ENCODE data around the gene CYLC2.
A peak's percentile ranks its signal among the peaks of the same experiment; 100 is the strongest.

CYLC2 gene

DNA sequence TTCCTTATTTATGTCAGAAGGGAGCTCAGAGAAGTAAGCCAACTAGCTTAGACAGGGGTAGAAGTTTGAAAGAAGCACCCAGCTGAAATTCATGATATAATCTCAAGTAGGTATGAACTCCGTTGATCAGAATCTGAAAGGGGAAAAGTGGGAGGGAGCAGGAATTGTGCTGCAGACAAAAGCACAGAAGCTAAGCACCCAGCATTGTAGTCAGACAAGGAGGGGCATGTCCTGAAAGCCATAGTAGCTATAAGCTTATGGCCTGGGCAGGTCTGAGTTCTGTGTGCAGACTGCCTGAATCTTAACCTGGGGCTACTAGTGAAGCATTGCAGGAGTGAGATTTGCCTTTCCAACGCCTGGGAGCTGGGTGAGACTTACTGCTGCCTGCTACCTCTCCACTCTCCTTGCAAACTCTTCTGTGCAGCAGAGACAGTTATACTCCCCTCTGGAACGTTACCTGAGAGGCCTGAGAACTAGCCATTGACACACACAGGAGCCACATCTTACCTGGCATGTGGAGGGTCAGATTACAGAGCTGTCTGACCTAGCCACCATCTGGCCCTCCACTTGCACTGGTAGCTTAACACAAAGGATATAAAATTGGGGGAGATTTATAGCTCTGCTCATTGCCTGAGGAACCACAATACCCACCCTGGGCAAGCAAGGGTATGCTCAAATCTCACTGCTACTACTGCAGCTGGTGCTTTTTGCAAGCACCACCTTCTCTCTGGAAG, 9.8 kb upstream of the CYLC2 start:
- H3K4me3 ChIP-seq (ENCODE audit: low read length) = no peak overlapping the region
- TF ChIP-seq, protein P1, sequence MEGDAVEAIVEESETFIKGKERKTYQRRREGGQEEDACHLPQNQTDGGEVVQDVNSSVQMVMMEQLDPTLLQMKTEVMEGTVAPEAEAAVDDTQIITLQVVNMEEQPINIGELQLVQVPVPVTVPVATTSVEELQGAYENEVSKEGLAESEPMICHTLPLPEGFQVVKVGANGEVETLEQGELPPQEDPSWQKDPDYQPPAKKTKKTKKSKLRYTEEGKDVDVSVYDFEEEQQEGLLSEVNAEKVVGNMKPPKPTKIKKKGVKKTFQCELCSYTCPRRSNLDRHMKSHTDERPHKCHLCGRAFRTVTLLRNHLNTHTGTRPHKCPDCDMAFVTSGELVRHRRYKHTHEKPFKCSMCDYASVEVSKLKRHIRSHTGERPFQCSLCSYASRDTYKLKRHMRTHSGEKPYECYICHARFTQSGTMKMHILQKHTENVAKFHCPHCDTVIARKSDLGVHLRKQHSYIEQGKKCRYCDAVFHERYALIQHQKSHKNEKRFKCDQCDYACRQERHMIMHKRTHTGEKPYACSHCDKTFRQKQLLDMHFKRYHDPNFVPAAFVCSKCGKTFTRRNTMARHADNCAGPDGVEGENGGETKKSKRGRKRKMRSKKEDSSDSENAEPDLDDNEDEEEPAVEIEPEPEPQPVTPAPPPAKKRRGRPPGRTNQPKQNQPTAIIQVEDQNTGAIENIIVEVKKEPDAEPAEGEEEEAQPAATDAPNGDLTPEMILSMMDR (conservative IDR thresholded peaks at IDR 0.05; ENCODE audit: low read depth, low read length) = no peak

DNA sequence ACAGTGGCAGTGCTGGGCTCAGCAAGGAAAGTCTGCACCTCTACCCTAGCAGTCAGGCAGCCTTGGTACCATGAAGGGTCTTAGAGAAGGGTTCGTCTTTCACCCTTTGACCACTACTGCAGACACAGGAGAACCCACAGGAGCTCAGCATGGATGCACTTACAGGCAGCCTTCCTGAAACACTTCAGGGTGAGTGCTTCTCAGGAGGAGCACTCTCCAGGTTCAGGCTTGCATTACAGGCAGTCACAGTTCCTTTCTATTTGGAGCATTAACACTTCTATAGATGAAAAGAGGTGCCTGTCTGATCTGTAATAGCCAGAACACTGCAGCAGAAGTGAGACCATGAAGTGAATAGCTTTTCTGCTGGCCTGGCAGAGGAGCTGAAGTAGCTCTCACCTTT, 8.7 kb upstream of the CYLC2 start:
- H3K4me3 ChIP-seq (ENCODE audit: low read length) = no peak overlapping the region
- TF ChIP-seq, protein P1 (conservative IDR thresholded peaks at IDR 0.05; ENCODE audit: low read depth, low read length) = no peak
- no peak for DNase-seq (ENCODE audit: low read depth)

More for the DNA sequence above, 9.8 kb upstream of the CYLC2 start:
- DNase-seq (ENCODE audit: low read depth) = no peak

DNA sequence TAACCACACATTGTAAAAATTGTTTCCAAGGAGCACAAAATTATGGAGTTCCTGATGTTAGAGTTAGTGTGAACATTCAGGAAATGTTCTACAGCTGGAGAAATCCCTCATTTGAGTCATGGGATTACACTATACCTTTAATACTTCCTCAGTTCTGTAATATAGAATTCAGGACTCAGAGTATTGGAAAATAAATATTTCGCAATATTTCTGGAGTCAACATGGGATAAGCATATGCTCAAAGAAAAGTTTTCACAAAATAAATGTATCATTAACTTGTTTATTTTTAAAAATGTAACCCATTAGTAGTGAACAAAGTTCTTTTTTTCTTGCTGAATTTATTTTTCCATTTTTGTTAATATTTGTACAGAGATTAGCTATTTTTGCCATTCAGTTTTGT, 8.6 kb downstream of the CYLC2 start:
- no peak for DNase-seq (ENCODE audit: low read depth)
- TF ChIP-seq, protein P1 (conservative IDR thresholded peaks at IDR 0.05; ENCODE audit: low read depth, low read length) = no peak
- no peak overlapping the region for H3K4me3 ChIP-seq (ENCODE audit: low read length)

DNA sequence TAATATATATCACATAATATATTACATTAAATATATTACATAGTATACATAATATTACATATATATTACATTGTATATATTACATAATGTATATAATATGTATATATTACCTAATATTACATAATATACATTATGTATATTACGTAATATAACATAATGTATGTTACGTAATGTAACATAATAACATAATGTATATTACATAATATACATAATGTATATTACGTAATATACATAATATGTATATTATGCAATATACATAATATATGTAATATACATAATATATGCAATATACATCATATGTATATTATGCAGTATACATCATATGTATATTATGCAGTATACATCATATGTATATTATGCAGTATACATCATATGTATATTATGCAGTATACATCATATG, 19.1 kb downstream of the CYLC2 start:
- TF ChIP-seq, protein P1 (conservative IDR thresholded peaks at IDR 0.05; ENCODE audit: low read depth, low read length) = no peak
- DNase-seq (ENCODE audit: low read depth) = no peak
- no peak overlapping the region for H3K4me3 ChIP-seq (ENCODE audit: low read length)

DNA sequence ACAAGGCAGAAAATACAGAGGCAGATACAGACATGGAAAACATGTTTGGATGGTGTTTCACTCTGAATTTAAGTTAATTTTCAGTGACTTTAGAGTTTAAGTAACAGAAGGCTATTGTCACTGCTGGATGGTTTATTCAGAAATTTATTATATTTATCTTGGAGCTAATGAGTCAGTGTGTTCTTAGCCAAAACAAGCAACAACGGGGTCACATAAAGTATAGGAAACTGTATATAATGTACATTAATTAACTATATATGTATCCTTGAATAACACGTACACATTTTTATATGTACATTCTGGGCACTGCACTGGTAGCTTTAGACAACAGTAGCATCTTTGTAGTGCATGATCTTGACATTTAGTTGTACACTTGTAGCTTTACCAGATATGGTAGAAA, 30.7 kb downstream of the CYLC2 start:
- H3K4me3 ChIP-seq (ENCODE audit: low read length) = no peak overlapping the region
- no peak for DNase-seq (ENCODE audit: low read depth)
- TF ChIP-seq, protein P1 (conservative IDR thresholded peaks at IDR 0.05; ENCODE audit: low read depth, low read length) = no peak

DNA sequence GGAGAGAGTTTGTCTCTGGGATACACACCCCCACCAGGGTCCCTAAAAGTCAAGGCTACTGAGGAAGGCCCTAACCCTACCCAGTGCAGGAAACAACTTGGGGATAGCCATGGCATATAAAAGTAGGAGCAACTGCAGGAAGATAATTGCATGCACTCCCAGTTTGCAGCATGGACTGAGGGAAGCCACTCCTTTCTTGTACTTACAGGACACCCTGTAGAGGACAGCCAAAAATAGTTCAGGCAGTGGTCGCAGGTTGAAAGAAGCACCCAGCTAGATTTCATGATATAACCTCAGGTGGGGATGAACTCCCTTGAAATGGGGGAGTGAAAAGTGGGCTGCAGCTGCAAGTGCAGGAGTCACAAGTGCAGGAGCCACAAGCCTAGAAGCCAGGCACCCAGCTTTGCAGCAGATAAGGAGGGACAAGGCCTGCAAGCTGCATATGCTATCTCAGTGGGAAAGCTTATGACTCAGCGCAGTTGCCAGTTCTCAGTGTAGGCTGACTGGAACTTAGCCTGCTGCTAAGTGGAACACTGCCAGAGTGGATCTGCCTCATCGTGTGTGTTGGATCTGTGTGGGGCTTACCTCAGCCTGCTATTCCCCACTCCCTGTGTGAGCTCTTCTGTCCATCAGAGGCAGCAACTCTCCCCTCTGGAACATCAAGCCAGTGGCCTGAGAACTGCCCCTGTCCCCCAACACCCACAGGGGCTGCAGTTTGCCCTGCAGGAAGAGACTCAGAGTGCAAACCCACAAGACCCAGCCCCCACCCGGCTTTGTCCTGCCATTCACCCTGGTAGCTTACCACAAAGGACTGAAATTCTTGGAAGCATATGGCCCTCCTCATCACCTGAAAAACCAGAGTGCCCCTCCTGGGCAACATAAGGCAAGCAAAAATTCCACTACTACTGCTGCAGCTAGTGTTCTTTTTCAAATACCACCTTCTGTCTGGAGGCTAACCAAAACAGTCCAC, 42.7 kb downstream of the CYLC2 start:
- TF ChIP-seq, protein P1 (conservative IDR thresholded peaks at IDR 0.05; ENCODE audit: low read depth, low read length) = no peak
- H3K4me3 ChIP-seq (ENCODE audit: low read length) = no peak overlapping the region
- peak; percentile 0 for DNase-seq (ENCODE audit: low read depth)
